Measurements from ENCODE around the gene DCAF12L2.
"Not testable (repeated sequence)": the region's sequence is repeated elsewhere in the genome, so short reads cannot be mapped to it uniquely, and the experiment has no call there.

The DCAF12L2 gene
- total RNA-seq, result 0 reads per million in 4 donors

DNA sequence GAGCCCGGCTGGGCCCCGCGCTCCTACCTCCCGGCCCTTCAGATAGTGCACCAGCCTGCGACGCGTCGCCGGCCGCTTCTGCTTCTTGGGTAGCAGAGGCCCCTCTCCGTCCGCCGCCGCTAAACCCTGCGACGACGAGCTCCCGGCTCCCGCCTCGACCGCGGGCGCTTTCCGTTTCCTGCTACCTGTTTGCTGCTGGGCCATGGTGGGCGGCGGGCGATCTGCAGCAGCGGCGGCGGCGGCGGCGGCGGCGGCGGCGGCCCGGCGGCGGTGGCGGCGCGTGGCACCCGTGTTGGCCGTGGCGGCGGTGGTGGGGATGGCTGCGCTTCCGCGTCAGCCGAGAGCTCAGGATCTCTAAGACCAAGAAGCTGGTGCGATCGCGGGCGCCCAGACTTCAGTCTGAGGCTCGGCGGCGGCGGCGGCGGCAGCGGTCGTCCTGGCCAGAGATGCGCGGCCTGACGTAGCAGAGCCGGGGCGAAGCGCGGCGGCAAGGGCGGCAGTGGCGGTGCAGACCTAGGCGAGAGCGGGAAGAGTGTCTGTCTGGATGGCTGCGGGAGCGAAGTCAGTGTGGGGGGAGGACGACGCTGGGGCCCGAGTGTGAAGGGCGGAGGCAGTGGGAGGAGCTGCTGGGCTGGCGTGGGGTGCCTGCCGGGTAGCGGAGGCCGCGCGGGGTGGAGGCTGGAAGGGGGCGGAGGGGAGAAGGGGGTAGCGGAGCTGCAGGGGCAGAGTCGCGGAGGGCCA lies at the start of gene DCAF12L2:
Gene DCAF12L2, minus strand, starts transcription at position 569 of the 741 bp plus-strand sequence. Its CDS starts 365 bp downstream, at position 204.
- DNase-seq, result no peak

DNA sequence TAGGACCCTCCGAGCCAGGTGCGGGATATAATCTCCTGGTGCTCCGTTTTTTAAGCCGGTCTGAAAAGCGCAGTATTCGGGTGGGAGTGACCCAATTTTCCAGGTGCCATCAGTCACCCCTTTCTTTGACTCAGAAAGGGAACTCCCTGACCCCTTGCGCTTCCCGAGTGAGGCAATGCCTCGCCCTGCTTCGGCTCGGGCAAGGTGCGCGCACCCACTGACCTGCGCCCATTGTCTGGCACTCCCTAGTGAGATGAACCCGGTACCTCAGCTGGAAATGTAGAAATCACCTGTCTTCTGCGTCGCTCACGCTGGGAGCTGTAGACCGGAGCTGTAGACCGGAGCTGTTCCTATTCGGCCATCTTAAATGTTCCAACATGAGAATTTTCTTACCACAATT lies 24.8 kb upstream of the DCAF12L2 start:
- not testable (repeated sequence) for DNase-seq

DNA sequence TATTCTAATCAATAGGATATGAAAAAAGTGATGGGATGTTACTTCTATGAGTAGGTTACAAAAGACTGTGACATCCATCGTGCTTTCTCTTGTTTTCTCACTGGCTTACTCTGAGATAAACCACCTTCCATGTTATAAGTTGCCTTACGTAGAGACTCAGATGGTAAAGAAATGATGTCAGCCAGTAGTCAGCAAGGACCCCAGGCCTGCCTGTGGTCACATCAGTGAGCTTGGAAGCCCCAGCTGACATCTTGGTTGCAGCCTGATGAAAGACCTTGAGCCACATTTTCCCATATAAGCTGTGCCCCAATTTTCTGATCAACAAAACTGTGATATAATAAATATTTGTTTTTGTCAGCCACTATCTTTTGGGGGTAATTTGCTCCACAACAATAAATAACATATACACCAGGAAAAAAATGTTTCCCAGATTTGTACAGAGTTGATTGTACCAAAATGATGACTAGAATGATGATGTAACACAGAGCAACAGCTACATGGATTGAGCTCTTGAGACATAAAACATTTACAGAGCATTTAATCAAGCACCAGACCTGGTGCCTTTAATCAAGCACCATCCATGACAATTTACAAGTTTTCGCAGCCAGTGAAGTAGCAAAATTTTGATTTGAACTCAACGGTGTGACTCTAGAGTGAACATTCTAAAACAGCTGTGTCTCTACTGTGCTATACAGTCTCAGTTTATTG lies 11.2 kb upstream of the DCAF12L2 start:
- no peak for DNase-seq

DNA sequence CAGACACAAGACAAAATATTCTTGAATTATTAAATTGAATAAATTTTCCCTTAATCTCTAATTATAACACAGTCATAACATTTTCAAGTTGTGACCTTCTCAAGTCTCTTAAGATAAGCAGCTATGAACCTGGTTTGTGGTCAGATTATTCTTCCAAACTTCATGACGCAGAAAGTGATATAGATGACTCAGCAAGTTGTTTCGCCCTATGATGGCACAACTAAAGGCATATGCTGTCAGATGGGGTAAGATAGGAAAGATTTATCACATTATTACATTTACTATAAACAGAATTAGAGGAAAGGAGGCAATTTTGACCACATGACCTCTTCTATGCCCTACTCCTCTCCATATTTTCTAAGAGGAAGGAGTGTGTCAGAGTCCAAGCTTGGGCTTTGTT lies 4.6 kb upstream of the DCAF12L2 start:
- no peak for DNase-seq

DNA sequence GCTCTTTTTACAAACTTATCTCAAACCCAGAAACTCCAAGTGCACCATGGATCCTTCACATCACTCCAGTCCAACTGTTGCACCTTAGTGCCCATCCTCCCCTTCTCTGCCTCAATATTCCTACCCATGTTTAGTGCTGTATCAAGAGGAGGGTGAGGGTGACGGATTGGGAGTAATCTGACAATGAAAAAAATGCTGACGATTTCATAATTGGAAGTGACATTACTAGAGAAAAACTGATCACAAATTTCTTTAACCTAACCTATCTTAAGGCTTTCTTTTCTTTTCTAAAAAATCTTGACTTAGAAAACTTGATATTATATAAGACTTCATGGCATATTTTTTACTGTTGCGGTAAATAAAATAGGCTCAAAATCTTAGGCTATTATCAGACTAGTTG lies 1.5 kb upstream of the DCAF12L2 start:
- DNase-seq, result no peak

DNA sequence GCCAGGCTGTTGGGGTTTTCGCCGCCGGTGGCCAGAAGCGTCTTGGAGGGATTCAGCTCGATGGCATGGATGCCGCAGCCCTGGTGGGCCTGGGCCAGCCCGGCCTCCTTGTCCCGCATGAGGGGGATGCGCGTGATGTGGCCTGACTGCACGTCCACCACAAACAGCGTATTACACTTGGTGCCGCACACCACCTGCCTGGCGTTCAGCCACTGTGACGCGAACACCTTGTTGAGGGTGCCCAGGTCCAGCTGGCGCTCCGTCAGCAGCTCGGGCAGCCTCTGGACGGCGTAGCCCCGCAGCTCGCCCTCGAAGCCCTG lies 728 bp downstream of the DCAF12L2 start:
- no peak for DNase-seq

DNA sequence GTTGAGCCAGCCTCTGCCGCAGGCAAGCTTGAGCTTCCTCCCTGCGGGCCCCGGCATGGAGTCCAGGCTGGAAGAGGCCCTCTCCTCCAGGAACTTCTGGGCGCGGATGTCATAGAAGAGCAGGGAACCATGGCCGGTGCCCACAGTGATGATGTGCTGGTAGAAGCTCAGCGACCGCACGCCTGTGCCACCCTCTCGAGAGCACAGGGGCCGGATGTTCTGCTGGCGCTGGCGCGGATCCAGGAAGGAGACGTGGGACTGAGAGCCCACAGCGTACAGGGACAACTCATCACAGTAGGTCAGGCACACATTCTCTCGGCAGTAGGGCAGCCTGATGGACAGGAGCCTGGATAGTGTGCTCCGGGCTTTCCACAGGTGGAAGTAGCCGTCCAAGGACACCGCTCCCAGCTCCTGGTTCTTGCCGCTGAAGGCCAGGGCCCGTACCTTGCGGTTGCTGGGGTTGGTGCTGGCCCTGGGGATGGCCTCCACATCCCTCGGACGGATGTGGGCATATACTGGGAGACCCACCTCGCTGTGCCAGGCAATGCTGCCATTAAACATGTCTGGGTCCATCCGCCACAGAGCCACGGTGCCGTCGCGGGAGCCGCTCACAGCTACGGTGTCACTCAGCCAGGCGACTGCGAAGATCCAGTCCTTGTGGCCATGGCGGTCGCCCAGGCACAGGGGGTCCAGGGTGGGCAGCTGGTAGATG lies 1.2 kb downstream of the DCAF12L2 start:
- no peak for DNase-seq

DNA sequence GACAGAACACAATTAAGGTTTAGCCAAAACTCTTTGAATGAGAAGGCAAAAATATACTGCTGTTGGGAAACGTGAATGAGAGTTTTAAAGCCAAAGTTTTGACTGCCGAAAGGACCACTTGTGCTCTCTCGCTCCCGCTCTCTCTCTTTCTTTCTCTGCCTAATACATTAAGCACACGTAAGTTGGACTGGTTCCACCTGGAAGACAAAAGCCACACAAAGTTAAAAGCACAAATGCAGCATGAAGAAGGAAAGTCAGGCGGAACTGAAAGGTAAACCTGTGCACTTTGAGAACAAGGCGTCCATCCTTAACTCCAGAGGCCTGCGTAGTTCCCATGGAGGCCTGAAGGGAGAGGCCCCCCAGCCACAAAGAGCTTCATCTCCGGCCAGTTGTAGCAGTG lies 1.9 kb downstream of the DCAF12L2 start:
- no peak for DNase-seq

DNA sequence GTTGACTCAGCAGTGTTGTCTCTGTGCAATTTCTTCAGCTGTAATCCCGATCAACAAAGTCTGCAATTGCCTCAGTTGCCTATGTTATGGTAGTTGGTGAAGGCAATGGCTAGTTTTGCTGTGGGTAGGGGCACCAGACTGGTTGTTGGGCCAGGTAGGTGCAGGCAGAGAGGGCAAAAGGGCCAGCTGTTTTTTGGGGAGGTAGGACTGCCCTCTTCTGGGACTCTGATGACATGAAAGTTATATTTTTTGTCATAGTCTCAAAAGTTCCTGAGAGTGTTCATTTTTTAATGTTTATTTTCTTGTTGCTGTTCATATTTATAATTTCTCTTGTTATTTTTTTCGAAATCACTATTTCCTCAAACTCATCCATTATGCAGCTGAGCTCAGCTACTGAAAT lies 25.1 kb downstream of the DCAF12L2 start:
- DNase-seq, result no peak

DNA sequence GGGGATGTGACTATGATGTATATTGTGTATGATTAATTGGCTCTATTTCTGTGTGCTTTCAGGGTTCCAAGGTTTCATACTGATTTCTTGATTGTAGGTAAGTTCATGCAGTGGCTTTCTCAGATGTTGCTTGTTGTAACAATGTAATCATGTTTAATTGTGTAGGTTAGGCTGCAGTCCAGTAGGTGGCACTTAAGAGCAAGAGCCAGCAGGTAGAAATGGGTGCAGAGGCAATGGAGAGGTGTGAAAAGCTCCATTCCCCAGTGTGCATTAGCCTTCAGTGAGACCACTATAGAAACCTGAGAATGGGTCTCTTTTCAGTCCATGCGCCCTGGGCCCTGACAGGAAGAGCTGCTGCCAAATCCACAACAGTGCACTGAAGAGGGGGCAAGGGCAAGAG lies 28.2 kb downstream of the DCAF12L2 start:
- no peak for DNase-seq

DNA sequence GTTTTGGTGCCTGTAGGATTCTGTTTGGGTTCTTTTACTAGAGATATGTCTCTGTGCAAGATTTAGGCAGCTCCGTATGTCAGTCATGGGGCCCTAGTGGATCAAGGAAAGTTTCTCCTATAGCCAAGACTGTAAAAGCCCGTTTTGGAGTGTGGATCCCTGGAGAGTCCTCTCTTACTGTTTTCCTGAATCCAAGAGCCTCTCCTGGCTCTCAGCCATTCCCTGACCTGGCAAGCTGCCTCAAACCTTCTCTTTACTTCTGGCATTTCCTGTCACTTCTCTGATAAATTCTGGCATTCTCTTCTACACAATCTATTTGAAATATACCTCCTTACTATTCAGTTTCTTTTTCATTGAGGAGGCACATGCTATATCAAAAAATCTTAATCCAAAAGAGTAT lies 41.4 kb downstream of the DCAF12L2 start:
- no peak for DNase-seq
